Upper lobe of left lung (tissue), 6 donors: ENCODE data around the gene PDIK1L. TPM values are rescaled to one million over a fixed set of nuclear protein-coding genes. Genes with fewer than 3 reads are reported as not detected.

ENCODE experiments used
- ATAC-seq, 2 donors: fragments of 200-7000 bp; cut with Tn5 transposase; one replicate each; pipeline ENCODE4 v1.9.1; 2022; ENCODE audit warnings: mild to moderate bottlenecking in 2 of 2, moderate library complexity in 2 of 2; ENCODE audit not compliant: low FRiP score in 2 of 2
- DNase-seq, 2 donors: peaks; one replicate each; pipeline ENCODE4 v3.0.0-alpha.2; 2019 to 2020
- H3K27ac ChIP-seq, 4 donors: fragments of 200-600 bp; sonication (generic); one replicate each; pipeline ENCODE4 v1.5.1; 2016 to 2019
- H3K27me3 ChIP-seq, 4 donors: fragments of 200-600 bp; sonication (generic); one replicate each; pipeline ENCODE4 v1.5.1; 2017 to 2019
- H3K36me3 ChIP-seq, 4 donors: fragments of 200-600 bp; sonication (generic); one replicate each; pipeline ENCODE4 v1.5.1; 2016 to 2019
- H3K4me1 ChIP-seq, 4 donors: fragments of 200-600 bp; sonication (generic); one replicate each; pipeline ENCODE4 v1.5.1; 2018 to 2019
- H3K4me3 ChIP-seq, 4 donors: fragments of 200-600 bp; sonication (generic); one replicate each; pipeline ENCODE4 v1.5.1; 2017 to 2019; ENCODE audit warnings: mild to moderate bottlenecking in 2 of 4, moderate library complexity in 1 of 4
- H3K9me3 ChIP-seq, 4 donors: fragments of 200-600 bp; sonication (generic); one replicate each; pipeline ENCODE4 v1.5.1; 2018 to 2019
- EP300 ChIP-seq, 4 donors: sonication (generic); formaldehyde crosslinking; IDR thresholded peaks; one replicate each; pipeline ENCODE4 v1.5.1; 2017; ENCODE audit warnings: antibody characterized with exemption in 4 of 4, control low read depth in 2 of 4
- POLR2A ChIP-seq, 4 donors: fragments of 450-650 bp; IDR thresholded peaks; one replicate each; pipeline ENCODE4 v1.5.1; 2016 to 2017; ENCODE audit warnings: antibody characterized with exemption in 4 of 4, mild to moderate bottlenecking in 2 of 4
- POLR2AphosphoS5 ChIP-seq, 2 donors: sonication (generic); formaldehyde crosslinking; IDR thresholded peaks; one replicate each; pipeline ENCODE4 v1.5.1; 2017; ENCODE audit warnings: antibody characterized with exemption in 2 of 2
- WGBS, 2 donors: methylation state at CpG; one replicate each; pipeline ENCODE4 v1.1.5; 2017 to 2018; 5-methylcytosine and 5-hydroxymethylcytosine counted together
- total RNA-seq, 6 donors: library from RNA; depleted of rRNA in 4 of 6; stranded (reverse); fragments of >200 nt in 4 of 6; gene quantifications; one replicate each; pipeline versions ENCODE4 v1.1.0 to v1.2.1, GENCODE V29; 2016 to 2021
- TF ChIP-seq, protein P1 (sequence below), 6 experiments: fragments of 450-650 bp in 4 of 6; fragments of 200-600 bp in 2 of 6; sonication (generic) in 2 of 6; IDR thresholded peaks; one replicate each; pipeline ENCODE4 v1.5.1; 2016 to 2019; ENCODE audit warnings: antibody characterized with exemption in 6 of 6
- donor health status: DM: no; HTN: no; CAD: no; lungs with moderate emphysema.
- donor health status: DM: no; HTN: yes; CAD: no; lungs with severe emphysema.

The PDIK1L gene
- total RNA-seq, 6 donors from 2014 or later: 1.7 to 12.0 (median 8.8) TPM

DNA sequence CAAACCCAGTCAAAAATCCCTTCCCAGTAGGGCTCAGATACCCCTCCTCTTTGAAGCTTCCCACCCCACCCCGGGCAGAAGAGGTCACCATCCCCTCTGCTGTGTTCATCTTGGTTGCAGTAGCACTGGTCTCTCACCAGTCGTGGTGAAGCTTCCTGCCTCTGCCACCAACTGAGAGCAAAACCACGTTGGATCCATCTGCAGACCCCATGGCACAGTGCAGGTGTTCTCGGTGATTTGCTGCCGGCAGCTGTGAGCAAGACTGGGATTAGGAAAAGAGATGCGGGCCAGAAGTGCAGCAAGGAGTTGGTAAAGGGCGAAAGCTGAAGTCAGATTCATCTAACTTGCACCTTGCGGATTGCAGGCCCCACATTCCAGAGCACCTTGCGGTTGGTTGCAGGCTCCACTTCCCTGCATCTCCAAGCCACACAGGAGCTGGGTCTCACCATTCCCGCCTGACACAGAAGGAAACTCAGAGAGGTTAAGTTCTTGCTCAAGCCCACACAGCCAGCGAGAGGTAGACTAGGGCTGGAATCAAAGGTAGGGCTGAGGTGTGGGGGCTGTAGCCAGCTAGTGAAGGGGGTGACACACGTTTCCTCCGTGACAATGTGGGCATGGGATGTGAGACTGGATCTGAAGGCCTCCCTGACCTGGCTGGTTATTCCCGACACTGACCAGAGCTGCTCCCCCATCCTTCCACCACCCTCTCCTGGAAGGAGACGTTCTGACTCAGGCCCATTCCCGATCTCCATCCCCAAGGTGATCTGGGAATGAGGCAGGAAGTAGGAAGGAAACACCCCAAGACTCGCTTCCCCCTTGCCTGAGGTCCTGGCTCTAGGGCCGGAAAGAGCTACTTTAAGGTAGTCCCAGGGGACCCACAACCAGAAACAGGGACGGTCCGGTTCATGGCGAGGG, 44.0 kb downstream of the PDIK1L start:
- Histone ChIP-seq H3K36me3 (no peaks in the 10 kb centered on the region), H3K27me3 (no peaks in the 10 kb centered on the region), H3K4me1 (peaks cover 14 to 20% (median 17%) of the 10 kb centered on the region in 4 donors), H3K4me3 (peak overlapping the region in 3 of 4 donors; percentile 12 to 33 (median 13)), H3K27ac (peak overlapping the region; percentile 48 to 83 (median 78)), H3K9me3 (no peaks in the 10 kb centered on the region)
- DNase-seq: no peak
- WGBS, 2 donors: 62 to 65% methylated on average over 17 to 21 of the region's 21 CpGs
- ATAC-seq: peak in 1 of 2 donors; percentile 8
- TF ChIP-seq, protein P1, sequence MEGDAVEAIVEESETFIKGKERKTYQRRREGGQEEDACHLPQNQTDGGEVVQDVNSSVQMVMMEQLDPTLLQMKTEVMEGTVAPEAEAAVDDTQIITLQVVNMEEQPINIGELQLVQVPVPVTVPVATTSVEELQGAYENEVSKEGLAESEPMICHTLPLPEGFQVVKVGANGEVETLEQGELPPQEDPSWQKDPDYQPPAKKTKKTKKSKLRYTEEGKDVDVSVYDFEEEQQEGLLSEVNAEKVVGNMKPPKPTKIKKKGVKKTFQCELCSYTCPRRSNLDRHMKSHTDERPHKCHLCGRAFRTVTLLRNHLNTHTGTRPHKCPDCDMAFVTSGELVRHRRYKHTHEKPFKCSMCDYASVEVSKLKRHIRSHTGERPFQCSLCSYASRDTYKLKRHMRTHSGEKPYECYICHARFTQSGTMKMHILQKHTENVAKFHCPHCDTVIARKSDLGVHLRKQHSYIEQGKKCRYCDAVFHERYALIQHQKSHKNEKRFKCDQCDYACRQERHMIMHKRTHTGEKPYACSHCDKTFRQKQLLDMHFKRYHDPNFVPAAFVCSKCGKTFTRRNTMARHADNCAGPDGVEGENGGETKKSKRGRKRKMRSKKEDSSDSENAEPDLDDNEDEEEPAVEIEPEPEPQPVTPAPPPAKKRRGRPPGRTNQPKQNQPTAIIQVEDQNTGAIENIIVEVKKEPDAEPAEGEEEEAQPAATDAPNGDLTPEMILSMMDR (IDR thresholded peaks at IDR 0.05): no peak
- TF ChIP-seq POLR2A (IDR thresholded peaks at IDR 0.05) (no peak), POLR2AphosphoS5 (IDR thresholded peaks at IDR 0.05) (peak; percentile 26 to 89), EP300 (IDR thresholded peaks at IDR 0.05) (peak in 2 of 4 donors; percentile 62 to 89)

DNA sequence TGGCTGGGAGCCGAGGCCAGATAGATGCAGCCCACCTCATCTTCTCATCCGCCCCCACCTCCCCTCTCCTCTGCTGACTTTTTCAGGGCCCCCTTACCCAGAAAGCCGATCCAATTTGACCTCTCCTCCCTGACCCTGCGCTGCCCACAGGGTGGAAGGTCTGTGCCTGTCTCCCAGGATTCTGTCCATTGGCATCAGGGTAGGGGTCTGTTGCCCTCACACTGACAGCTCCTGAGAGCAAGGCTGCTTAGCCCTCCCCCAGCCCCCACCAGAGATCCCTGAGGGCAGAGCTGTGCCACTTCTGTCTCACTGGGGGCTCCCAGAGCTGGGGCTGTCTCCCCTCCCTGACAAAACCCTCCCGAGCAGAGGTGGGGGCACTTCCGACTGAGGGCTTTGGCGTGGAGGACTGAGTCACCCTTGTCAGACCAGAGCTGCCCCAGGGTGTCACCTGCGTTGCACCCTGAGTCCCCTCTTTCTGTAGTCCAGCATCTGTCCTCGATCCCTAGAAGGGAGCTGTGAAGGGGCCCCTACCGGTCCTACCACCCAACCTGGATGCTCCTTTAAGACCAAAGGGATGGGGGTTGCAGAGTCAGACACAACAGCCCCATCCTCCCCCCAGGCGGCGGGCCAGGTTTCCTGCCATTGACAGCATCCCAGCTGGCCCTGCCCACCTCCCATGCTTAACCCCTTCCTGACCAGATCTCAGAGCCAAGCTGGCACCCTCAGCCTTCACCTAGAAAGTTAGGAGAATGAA, 44.8 kb downstream of the PDIK1L start:
- peaks cover 0 to 3% (median 0%) of the 10 kb centered on the region in 4 donors for H3K27me3 ChIP-seq
- H3K27ac ChIP-seq: peak overlapping the region; percentile 46 to 83 (median 78)
- TF ChIP-seq, protein P1 (IDR thresholded peaks at IDR 0.05): no peak
- TF ChIP-seq POLR2AphosphoS5 (IDR thresholded peaks at IDR 0.05): peak; percentile 9 to 41
- no peak for TF ChIP-seq EP300 (IDR thresholded peaks at IDR 0.05)
- ATAC-seq: no peak
- H3K4me3 ChIP-seq: peak overlapping the region in 3 of 4 donors; percentile 12 to 33 (median 13)
- DNase-seq: peak in 1 of 2 donors; percentile 35
- 32 to 40% methylated on average over 6 to 12 of the region's 12 CpGs for WGBS, 2 donors
- H3K4me1 ChIP-seq: peaks cover 23 to 25% (median 24%) of the 10 kb centered on the region in 4 donors
- no peaks in the 10 kb centered on the region for H3K9me3 ChIP-seq
- H3K36me3 ChIP-seq: no peaks in the 10 kb centered on the region

DNA sequence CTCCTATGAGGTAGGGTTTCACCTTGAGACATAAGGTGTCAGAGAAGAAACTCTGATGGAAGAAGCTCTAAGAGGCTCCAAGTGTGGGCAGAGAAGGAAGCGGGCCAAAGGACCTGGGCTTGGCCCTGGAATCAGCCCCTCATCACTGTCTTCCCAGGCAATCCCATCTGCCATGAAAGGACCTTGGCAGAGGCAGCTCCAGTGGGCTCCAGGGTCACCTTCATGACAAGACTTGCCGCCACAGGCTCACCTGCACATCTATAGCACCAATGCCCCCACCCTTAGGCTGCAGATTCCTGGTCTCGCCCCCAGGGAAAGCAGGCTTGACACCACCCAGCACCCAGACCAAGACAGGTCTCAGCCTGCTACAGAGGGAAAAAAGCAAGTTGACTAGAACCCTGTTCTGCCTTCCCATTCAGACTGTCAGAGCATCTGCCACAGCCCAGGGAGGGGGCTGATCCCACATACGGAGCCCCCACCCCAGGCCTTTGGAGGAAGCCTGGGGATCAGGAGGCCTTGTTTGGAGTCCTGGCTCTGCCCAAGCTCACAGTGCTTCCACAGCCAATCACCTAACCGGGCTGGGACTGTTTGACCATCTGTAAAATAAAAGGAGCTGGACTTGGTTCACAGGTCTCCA, 46.8 kb downstream of the PDIK1L start:
- TF ChIP-seq POLR2AphosphoS5 (IDR thresholded peaks at IDR 0.05) (no peak), POLR2A (IDR thresholded peaks at IDR 0.05) (no peak), EP300 (IDR thresholded peaks at IDR 0.05) (no peak)
- TF ChIP-seq, protein P1 (IDR thresholded peaks at IDR 0.05): no peak
- Histone ChIP-seq H3K36me3 (no peaks in the 10 kb centered on the region), H3K9me3 (no peaks in the 10 kb centered on the region), H3K27me3 (peaks cover 0 to 3% (median 0%) of the 10 kb centered on the region in 4 donors), H3K4me3 (peak overlapping the region in 2 of 4 donors; percentile 45 to 62), H3K27ac (peak overlapping the region in 3 of 4 donors; percentile 55 to 83 (median 81)), H3K4me1 (peaks cover 31 to 37% (median 35%) of the 10 kb centered on the region in 4 donors)
- ATAC-seq (no peak), DNase-seq (no peak)
- 62 to 87% methylated on average over 2 to 5 of the region's 5 CpGs for WGBS, 2 donors

DNA sequence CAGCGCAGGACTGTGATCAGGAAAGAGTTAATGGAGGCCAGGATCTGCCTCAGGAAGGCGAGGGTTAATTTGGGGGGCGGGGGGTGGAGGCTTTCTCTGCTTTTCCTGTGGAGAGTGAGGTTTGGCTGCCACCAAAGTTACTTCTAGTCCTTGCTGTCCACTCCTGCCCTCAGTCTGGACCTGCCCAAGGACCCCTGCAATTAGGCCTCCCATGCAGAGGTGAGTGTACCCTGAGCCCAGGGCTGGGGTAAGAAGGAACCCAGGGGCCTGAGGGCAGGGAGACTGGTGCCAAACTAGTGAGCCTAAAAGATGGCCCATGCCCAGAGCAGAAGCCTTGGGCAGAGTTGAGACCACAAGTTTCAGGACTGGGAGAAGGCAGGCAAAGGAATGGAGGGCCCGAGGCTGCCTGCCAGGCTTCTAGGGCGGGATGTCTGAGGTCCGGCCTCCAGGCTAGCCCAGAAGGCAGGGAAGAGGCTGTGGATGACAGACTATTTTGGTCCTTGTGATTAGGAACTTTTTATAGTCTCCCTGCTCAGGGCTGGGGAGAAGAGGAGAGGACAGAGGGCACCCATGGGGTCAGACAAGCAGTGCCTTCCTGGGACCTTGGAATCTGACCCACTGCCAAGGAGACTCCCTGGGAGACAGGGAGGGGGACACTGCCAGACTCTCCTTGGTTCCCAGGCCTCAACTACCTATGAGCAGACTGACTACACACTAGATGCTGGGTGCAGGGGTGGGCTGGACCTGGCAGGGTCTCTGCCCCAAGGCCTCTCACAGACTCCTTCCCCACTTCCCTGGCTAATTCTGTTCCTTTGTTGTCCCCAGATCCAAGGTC, 47.5 kb downstream of the PDIK1L start, which contains the start of gene FAM110D:
Gene FAM110D, plus strand, starts transcription at position 172 of the 835 bp plus-strand sequence. CDS start 2,213 bp downstream, outside the sequence.
- peaks cover 32 to 40% (median 40%) of the 10 kb centered on the region in 4 donors for H3K4me1 ChIP-seq
- DNase-seq (no peak), ATAC-seq (no peak)
- H3K4me3 ChIP-seq: peak within 1 kb of the TSS; percentile 1 to 62 (median 52)
- TF ChIP-seq POLR2AphosphoS5 (IDR thresholded peaks at IDR 0.05) (peak; percentile 11 to 57), POLR2A (IDR thresholded peaks at IDR 0.05) (no peak), EP300 (IDR thresholded peaks at IDR 0.05) (no peak)
- no peaks in the 10 kb centered on the region for H3K9me3 ChIP-seq
- peaks cover 0 to 3% (median 0%) of the 10 kb centered on the region in 4 donors for H3K27me3 ChIP-seq
- 42 to 52% methylated on average over 6 of the region's 6 CpGs for WGBS, 2 donors
- H3K36me3 ChIP-seq: no peaks in the 10 kb centered on the region
- H3K27ac ChIP-seq: peak within 1 kb of the TSS; percentile 55 to 83 (median 70)
